Lung (tissue), 12 donors: ENCODE measurements around the gene SLC4A1. TPM values are rescaled to one million over a fixed set of nuclear protein-coding genes. Genes with fewer than 3 reads are reported as not detected.

Experiments used
- ATAC-seq: fragments of 200-7000 bp; cut with Tn5 transposase; one replicate; pipeline ENCODE4 v1.9.1; 2020; ENCODE audit warnings: moderate number of reproducible peaks; ENCODE audit not compliant: insufficient read depth, low FRiP score
- DNase-seq, 3 donors: peaks; one replicate each; pipeline ENCODE4 v3.0.0-alpha.2; 2013 to 2017
- H3K27ac ChIP-seq, 2 donors: one replicate each; pipeline ENCODE4 v1.5.1; 2013; ENCODE audit warnings: mild to moderate bottlenecking in 2 of 2, moderate library complexity in 2 of 2, control low read depth in 1 of 2, inconsistent platforms in 1 of 2, low read depth in 1 of 2, low read length in 1 of 2
- H3K27me3 ChIP-seq, 3 donors: one replicate each; pipeline ENCODE4 v1.5.1; 2013; ENCODE audit warnings: low read length in 2 of 3; ENCODE audit not compliant: control insufficient read depth in 3 of 3, insufficient read depth in 3 of 3
- H3K36me3 ChIP-seq, 4 donors: one replicate each; pipeline ENCODE4 v1.5.1; 2013; ENCODE audit warnings: low read length in 4 of 4, mild to moderate bottlenecking in 1 of 4, moderate library complexity in 1 of 4; ENCODE audit not compliant: control insufficient read depth in 4 of 4, insufficient read depth in 4 of 4
- H3K4me1 ChIP-seq, 5 donors: one replicate each; pipeline ENCODE4 v1.5.1; 2013; ENCODE audit warnings: low read length in 5 of 5, mild to moderate bottlenecking in 2 of 5, moderate library complexity in 1 of 5; ENCODE audit not compliant: control insufficient read depth in 5 of 5, insufficient read depth in 5 of 5
- H3K4me3 ChIP-seq: one replicate; pipeline ENCODE4 v1.5.1; 2013; ENCODE audit warnings: mild to moderate bottlenecking, control low read depth, moderate library complexity
- H3K9ac ChIP-seq, 2 donors: one replicate each; pipeline ENCODE4 v1.5.1; 2013; ENCODE audit warnings: low read length in 2 of 2, control low read depth in 1 of 2; ENCODE audit not compliant: insufficient read depth in 1 of 2
- H3K9me3 ChIP-seq, 4 donors: one replicate each; pipeline ENCODE4 v1.5.1; 2013; ENCODE audit warnings: low read length in 3 of 4, mild to moderate bottlenecking in 1 of 4, moderate library complexity in 1 of 4; ENCODE audit not compliant: control insufficient read depth in 4 of 4, insufficient read depth in 3 of 4
- WGBS, 2 donors: extraction: QIAGEN DNeasy Blood & Tissue Kit; methylation state at CpG; one replicate each; pipeline ENCODE4 v1.1.7; 2013; 5-methylcytosine and 5-hydroxymethylcytosine counted together
- polyA plus RNA-seq, 2 donors: library from polyadenylated mRNA; stranded (reverse); fragments of 200-250 nt; gene quantifications; one replicate each; pipeline ENCODE4 v1.2.1, GENCODE V29; 2013
- total RNA-seq, 2 donors: library from RNA; depleted of rRNA in 1 of 2; stranded (reverse); fragments of >200 nt in 1 of 2; gene quantifications; one replicate each; pipeline ENCODE4 v1.2.1, GENCODE V29; 2014 to 2021
- TF ChIP-seq, protein P1 (sequence below): IDR thresholded peaks from 2 replicates; pipeline ENCODE4 v1.5.1; 2012; ENCODE audit warnings: mild to moderate bottlenecking; ENCODE audit errors: control extremely low read depth, extremely low read depth
- donor health status: control.
- donor health status: control.
- donor health status: Bipolar disorder and iron deficiency.
- donor health status: healthy.
- donor health status: DM: yes; HTN: yes; CAD: no.

Gene SLC4A1
- total and polyA plus RNA-seq, 4 donors, result 0.10 to 40.9 (median 0.77) TPM

DNA sequence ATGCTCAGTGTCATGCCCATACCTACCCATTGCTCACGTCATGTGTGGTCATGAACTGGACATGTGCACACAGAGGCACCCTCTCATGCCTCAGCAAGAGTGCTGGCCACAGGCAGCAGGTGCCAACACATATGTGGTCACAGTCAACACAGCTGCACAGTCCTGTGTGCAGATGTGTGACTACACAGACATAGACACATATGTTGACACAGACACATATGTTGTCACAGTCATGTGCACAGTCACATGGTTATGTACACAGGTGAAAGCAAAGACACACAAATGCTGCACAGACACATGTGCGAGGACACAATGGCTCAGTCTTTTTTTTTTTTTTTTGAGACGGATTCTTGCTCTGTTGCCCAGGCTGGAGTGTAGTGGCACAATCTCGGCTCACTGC is 11.3 kb downstream of the SLC4A1 start:
- H3K27me3 ChIP-seq, result no peaks in the 10 kb centered on the region
- 86 to 88% methylated on average over 4 of the region's 4 CpGs for WGBS, 2 donors
- H3K9ac ChIP-seq, result no peak overlapping the region
- TF ChIP-seq, protein P1, sequence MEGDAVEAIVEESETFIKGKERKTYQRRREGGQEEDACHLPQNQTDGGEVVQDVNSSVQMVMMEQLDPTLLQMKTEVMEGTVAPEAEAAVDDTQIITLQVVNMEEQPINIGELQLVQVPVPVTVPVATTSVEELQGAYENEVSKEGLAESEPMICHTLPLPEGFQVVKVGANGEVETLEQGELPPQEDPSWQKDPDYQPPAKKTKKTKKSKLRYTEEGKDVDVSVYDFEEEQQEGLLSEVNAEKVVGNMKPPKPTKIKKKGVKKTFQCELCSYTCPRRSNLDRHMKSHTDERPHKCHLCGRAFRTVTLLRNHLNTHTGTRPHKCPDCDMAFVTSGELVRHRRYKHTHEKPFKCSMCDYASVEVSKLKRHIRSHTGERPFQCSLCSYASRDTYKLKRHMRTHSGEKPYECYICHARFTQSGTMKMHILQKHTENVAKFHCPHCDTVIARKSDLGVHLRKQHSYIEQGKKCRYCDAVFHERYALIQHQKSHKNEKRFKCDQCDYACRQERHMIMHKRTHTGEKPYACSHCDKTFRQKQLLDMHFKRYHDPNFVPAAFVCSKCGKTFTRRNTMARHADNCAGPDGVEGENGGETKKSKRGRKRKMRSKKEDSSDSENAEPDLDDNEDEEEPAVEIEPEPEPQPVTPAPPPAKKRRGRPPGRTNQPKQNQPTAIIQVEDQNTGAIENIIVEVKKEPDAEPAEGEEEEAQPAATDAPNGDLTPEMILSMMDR, result no peak
- H3K36me3 ChIP-seq, result no peaks in the 10 kb centered on the region
- H3K27ac ChIP-seq, result no peak overlapping the region
- H3K4me3 ChIP-seq, result no peak overlapping the region
- H3K4me1 ChIP-seq, result no peaks in the 10 kb centered on the region
- no peak for DNase-seq
- no peak for ATAC-seq
- H3K9me3 ChIP-seq, result no peaks in the 10 kb centered on the region

DNA sequence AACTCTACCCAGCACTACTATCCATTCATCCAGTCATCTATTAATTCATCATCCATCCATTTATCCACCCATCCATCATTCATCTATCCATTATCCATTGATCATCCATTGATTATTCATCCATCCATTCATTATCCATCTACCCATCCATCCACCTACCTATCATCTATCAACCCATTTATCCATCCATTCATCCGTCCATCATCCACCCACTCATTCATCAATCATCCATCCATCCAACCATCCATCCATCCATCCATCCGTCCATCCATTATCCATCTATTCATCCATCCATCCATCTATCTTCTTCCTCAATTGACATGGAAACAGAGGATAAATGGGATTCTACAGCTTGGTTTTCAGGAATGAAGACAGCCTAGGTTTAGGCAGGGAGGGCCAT is 12.0 kb downstream of the SLC4A1 start:
- TF ChIP-seq, protein P1, result no peak
- WGBS, 2 donors, result 90 to 95% methylated on average over 2 of the region's 2 CpGs
- DNase-seq (no peak), ATAC-seq (no peak)
- H3K9ac ChIP-seq, result no peak overlapping the region
- H3K4me1 ChIP-seq, result no peaks in the 10 kb centered on the region
- no peaks in the 10 kb centered on the region for H3K9me3 ChIP-seq
- no peak overlapping the region for H3K4me3 ChIP-seq
- no peaks in the 10 kb centered on the region for H3K36me3 ChIP-seq
- H3K27ac ChIP-seq, result no peak overlapping the region
- H3K27me3 ChIP-seq, result no peaks in the 10 kb centered on the region

DNA sequence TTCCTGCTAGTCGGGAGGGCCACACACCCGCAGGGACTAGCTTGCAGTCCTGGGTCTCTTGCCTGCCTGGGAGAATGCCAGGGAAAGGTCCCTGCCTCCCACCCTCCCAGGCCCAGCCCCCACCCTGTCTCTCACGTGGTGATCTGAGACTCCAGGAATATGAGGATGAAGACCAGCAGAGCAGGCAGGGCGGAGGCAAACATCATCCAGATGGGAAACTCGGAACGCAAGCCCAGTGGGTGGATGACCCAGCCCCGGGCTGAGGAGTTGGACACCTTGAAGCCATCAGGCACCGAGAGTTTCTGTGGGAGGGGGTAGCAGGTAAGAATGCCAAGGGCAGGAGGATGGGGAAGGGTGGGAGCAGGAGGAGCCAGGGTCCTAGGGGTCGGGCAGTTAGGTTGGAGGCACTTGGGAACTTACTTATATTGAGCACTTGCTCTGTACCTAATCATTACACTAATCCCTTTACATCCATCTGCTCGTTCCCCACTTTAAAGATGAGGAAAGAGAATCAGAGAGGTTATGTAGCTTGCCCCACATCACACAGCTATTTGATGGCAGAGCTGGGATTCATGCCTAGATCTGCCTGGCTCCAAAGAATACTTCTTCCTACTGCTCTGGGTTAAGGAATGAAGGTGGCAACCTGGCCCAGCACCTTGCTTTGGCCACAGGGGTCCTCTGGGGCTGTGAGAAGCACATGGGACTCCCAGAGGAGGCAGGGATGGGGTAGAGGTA is 13.4 kb downstream of the SLC4A1 start:
- H3K9me3 ChIP-seq, result no peaks in the 10 kb centered on the region
- H3K27me3 ChIP-seq, result no peaks in the 10 kb centered on the region
- no peak overlapping the region for H3K4me3 ChIP-seq
- no peaks in the 10 kb centered on the region for H3K36me3 ChIP-seq
- H3K4me1 ChIP-seq, result no peaks in the 10 kb centered on the region
- 66 to 79% methylated on average over 10 of the region's 10 CpGs for WGBS, 2 donors
- DNase-seq (no peak), ATAC-seq (no peak)
- TF ChIP-seq, protein P1, result no peak
- H3K9ac ChIP-seq, result no peak overlapping the region
- no peak overlapping the region for H3K27ac ChIP-seq

DNA sequence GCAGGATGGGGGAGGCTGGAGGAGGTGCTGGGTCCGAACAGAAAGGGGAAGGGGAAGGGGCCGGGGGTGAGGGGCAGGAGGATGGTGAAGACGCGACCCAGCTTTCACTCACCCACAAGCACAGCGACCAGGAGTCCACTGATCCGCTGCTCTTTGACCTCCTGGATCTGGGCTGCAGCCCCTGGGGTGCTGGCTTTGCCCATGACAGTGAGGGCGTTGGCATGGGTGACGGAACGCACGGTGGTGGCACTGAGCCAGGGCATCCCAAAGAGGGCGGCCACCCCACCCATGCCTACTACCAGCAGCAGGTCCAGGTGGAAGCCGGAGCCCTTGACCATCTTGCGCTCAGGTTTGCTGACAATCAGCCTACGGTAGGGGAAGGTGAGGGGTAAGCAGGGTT is 14.9 kb downstream of the SLC4A1 start:
- TF ChIP-seq, protein P1, result no peak
- no peaks in the 10 kb centered on the region for H3K36me3 ChIP-seq
- H3K27ac ChIP-seq, result no peak overlapping the region
- peaks cover 0 to 3% (median 0%) of the 10 kb centered on the region in 5 donors for H3K4me1 ChIP-seq
- ATAC-seq (no peak), DNase-seq (no peak)
- no peak overlapping the region for H3K9ac ChIP-seq
- 79 to 83% methylated on average over 13 to 14 of the region's 14 CpGs for WGBS, 2 donors
- H3K4me3 ChIP-seq, result no peak overlapping the region
- H3K27me3 ChIP-seq, result no peaks in the 10 kb centered on the region
- no peaks in the 10 kb centered on the region for H3K9me3 ChIP-seq
